HepG2 (cell line): ENCODE data around the gene LDLRAD4. TPM values are rescaled to one million over a fixed set of nuclear protein-coding genes. Genes with fewer than 3 reads are reported as not detected.

Experiments used
- ATF7 ChIP-seq, 2 experiments: fragments of 450-650 bp in 1 of 2; sonication (generic) in 1 of 2; formaldehyde crosslinking in 1 of 2; IDR thresholded peaks; 2 replicates each; pipeline versions ENCODE4 v1.4.0 to v1.6.1; 2016 to 2020; ENCODE audit warnings: antibody characterized with exemption in 1 of 2, mild to moderate bottlenecking in 1 of 2, missing genetic modification reagents in 1 of 2
- CHD2 ChIP-seq: IDR thresholded peaks from 2 replicates; pipeline ENCODE4 v1.6.1; 2011; ENCODE audit warnings: low read depth, low read length, improper control_type of control experiment
- CSRNP2 ChIP-seq: sonication (generic); formaldehyde crosslinking; conservative IDR thresholded peaks from 2 replicates; pipeline ENCODE4 v1.8.0; 2022; ENCODE audit warnings: low read depth, missing genetic modification reagents
- GABPA ChIP-seq, 2 experiments: IDR thresholded peaks; 2 replicates each; pipeline ENCODE4 v1.6.1; 2011 to 2016; ENCODE audit warnings: low read depth in 2 of 2, low read length in 1 of 2, missing biosample characterization in 1 of 2, missing genetic modification characterization in 1 of 2
- JARID2 ChIP-seq: sonication (generic); formaldehyde crosslinking; IDR thresholded peaks from 2 replicates; pipeline ENCODE4 v1.8.1; 2023; ENCODE audit warnings: missing genetic modification reagents, inconsistent platforms; ENCODE audit not compliant: insufficient replicate concordance
- KDM2A ChIP-seq: sonication (generic); formaldehyde crosslinking; IDR thresholded peaks from 2 replicates; pipeline ENCODE4 v1.4.0; 2020; ENCODE audit warnings: low read depth, missing genetic modification reagents, borderline replicate concordance
- MED1 ChIP-seq: sonication (generic); formaldehyde crosslinking; IDR thresholded peaks from 2 replicates; pipeline ENCODE4 v1.4.0; 2020; ENCODE audit warnings: missing genetic modification reagents
- SMARCE1 ChIP-seq: fragments of 450-650 bp; IDR thresholded peaks from 2 replicates; pipeline ENCODE4 v1.6.1; 2017; ENCODE audit warnings: borderline replicate concordance
- TEAD2 ChIP-seq: sonication (generic); formaldehyde crosslinking; IDR thresholded peaks from 2 replicates; pipeline ENCODE4 v1.9.0; 2021; ENCODE audit warnings: missing genetic modification reagents
- TEAD3 ChIP-seq: optimal IDR thresholded peaks from 2 replicates; pipeline ENCODE3; 2016; ENCODE audit warnings: borderline replicate concordance
- ZBTB33 ChIP-seq: sonication (generic); formaldehyde crosslinking; IDR thresholded peaks from 2 replicates; pipeline ENCODE4 v1.4.0; 2020; ENCODE audit warnings: missing genetic modification reagents
- ZBTB38 ChIP-seq: sonication (generic); formaldehyde crosslinking; IDR thresholded peaks from 2 replicates; pipeline ENCODE4 v1.5.1; 2020; ENCODE audit warnings: mild to moderate bottlenecking, missing genetic modification reagents
- ZBTB7B ChIP-seq: sonication (generic); formaldehyde crosslinking; IDR thresholded peaks from 2 replicates; pipeline ENCODE4 v1.4.0; 2020; ENCODE audit warnings: missing genetic modification reagents
- ZFP36L2 ChIP-seq: sonication (generic); formaldehyde crosslinking; IDR thresholded peaks from 2 replicates; pipeline ENCODE4 v1.4.0; 2020; ENCODE audit warnings: missing genetic modification reagents
- ZNF329 ChIP-seq: sonication (generic); formaldehyde crosslinking; IDR thresholded peaks from 2 replicates; pipeline ENCODE4 v1.9.0; 2021; ENCODE audit warnings: low read depth, mild to moderate bottlenecking, missing genetic modification reagents
- ZNF563 ChIP-seq: sonication (generic); formaldehyde crosslinking; IDR thresholded peaks from 2 replicates; pipeline ENCODE4 v1.8.0; 2022; ENCODE audit warnings: mild to moderate bottlenecking, moderate library complexity, missing genetic modification reagents
- ZNF724P ChIP-seq: sonication (generic); formaldehyde crosslinking; IDR thresholded peaks from 2 replicates; pipeline ENCODE4 v1.8.0; 2022; ENCODE audit warnings: missing genetic modification reagents, borderline replicate concordance
- polyA plus RNA-seq, 8 experiments: library from polyadenylated mRNA; depleted of rRNA in 3 of 8; stranded (reverse) in 7 of 8; unstranded in 1 of 8; fragments of >200 nt; fragmentation: Illumina TruSeq in 4 of 8; extraction: Trizol in 4 of 8; gene quantifications; 2 replicates each; pipeline versions ENCODE4 v1.2.1 to v1.2.3, GENCODE V29; 2011 to 2016; ENCODE audit warnings: low read depth in 4 of 8, missing spikeins in 1 of 8, mixed read lengths in 1 of 8; ENCODE audit not compliant: insufficient read depth in 1 of 8
- total RNA-seq, 5 experiments: library from RNA; depleted of rRNA; stranded (reverse); fragments of >200 nt; fragmentation: Illumina TruSeq; extraction: Trizol; gene quantifications; 2 replicates each; pipeline ENCODE4 v1.2.3, GENCODE V29; 2016; ENCODE audit warnings: low read depth in 1 of 5
- TF ChIP-seq, protein P1 (sequence below): sonication (generic); formaldehyde crosslinking; IDR thresholded peaks from 2 replicates; pipeline ENCODE4 v1.9.0; 2021; ENCODE audit warnings: mild to moderate bottlenecking, missing genetic modification reagents
- TF ChIP-seq, protein P2 (sequence below): sonication (generic); formaldehyde crosslinking; IDR thresholded peaks from 2 replicates; pipeline ENCODE4 v1.8.1; 2023; ENCODE audit warnings: mild to moderate bottlenecking, missing genetic modification reagents

Gene LDLRAD4
- total and polyA plus RNA-seq, 2 of the 13 experiments (the other 11 are each of a cell fraction or from before 2014, with no cell fraction given), result 13.6 to 20.9 TPM

- peak; percentile 63; the same call in 1 of the 2 replicates for TF ChIP-seq ZBTB38 (CRISPR knock-in tag)
- no peak for TF ChIP-seq ATF7 (IDR thresholded peaks at IDR 0.05)
- TF ChIP-seq ATF7 (CRISPR knock-in tag; IDR thresholded peaks at IDR 0.05), result no peak
- no peak for TF ChIP-seq KDM2A (CRISPR knock-in tag)
- TF ChIP-seq SMARCE1, result no peak
- no peak for TF ChIP-seq TEAD2
- no peak for TF ChIP-seq CHD2
- no peak for TF ChIP-seq CSRNP2 (CRISPR knock-in tag)
- peak; percentile 70 for TF ChIP-seq TEAD3
- TF ChIP-seq ZBTB33 (CRISPR knock-in tag), result peak; percentile 95
- TF ChIP-seq MED1, result no peak
- TF ChIP-seq GABPA (IDR thresholded peaks at IDR 0.05; ENCODE audit: low read depth, low read length), result no peak; the same call in 1 of the 2 replicates
- no peak for TF ChIP-seq GABPA (CRISPR knock-in tag; IDR thresholded peaks at IDR 0.05; ENCODE audit: low read depth)
- TF ChIP-seq ZNF563 (CRISPR knock-in tag), result no peak
- TF ChIP-seq, protein P1, sequence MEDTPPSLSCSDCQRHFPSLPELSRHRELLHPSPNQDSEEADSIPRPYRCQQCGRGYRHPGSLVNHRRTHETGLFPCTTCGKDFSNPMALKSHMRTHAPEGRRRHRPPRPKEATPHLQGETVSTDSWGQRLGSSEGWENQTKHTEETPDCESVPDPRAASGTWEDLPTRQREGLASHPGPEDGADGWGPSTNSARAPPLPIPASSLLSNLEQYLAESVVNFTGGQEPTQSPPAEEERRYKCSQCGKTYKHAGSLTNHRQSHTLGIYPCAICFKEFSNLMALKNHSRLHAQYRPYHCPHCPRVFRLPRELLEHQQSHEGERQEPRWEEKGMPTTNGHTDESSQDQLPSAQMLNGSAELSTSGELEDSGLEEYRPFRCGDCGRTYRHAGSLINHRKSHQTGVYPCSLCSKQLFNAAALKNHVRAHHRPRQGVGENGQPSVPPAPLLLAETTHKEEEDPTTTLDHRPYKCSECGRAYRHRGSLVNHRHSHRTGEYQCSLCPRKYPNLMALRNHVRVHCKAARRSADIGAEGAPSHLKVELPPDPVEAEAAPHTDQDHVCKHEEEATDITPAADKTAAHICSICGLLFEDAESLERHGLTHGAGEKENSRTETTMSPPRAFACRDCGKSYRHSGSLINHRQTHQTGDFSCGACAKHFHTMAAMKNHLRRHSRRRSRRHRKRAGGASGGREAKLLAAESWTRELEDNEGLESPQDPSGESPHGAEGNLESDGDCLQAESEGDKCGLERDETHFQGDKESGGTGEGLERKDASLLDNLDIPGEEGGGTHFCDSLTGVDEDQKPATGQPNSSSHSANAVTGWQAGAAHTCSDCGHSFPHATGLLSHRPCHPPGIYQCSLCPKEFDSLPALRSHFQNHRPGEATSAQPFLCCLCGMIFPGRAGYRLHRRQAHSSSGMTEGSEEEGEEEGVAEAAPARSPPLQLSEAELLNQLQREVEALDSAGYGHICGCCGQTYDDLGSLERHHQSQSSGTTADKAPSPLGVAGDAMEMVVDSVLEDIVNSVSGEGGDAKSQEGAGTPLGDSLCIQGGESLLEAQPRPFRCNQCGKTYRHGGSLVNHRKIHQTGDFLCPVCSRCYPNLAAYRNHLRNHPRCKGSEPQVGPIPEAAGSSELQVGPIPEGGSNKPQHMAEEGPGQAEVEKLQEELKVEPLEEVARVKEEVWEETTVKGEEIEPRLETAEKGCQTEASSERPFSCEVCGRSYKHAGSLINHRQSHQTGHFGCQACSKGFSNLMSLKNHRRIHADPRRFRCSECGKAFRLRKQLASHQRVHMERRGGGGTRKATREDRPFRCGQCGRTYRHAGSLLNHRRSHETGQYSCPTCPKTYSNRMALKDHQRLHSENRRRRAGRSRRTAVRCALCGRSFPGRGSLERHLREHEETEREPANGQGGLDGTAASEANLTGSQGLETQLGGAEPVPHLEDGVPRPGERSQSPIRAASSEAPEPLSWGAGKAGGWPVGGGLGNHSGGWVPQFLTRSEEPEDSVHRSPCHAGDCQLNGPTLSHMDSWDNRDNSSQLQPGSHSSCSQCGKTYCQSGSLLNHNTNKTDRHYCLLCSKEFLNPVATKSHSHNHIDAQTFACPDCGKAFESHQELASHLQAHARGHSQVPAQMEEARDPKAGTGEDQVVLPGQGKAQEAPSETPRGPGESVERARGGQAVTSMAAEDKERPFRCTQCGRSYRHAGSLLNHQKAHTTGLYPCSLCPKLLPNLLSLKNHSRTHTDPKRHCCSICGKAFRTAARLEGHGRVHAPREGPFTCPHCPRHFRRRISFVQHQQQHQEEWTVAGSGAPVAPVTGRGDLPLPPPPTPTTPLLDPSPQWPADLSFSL (CRISPR knock-in tag), result no peak
- TF ChIP-seq ZNF724P (CRISPR knock-in tag), result no peak
- TF ChIP-seq ZFP36L2 (CRISPR knock-in tag), result no peak
- no peak for TF ChIP-seq ZBTB7B
- TF ChIP-seq JARID2 (CRISPR knock-in tag), result no peak
- TF ChIP-seq ZNF329 (CRISPR knock-in tag), result no peak
- TF ChIP-seq, protein P2, sequence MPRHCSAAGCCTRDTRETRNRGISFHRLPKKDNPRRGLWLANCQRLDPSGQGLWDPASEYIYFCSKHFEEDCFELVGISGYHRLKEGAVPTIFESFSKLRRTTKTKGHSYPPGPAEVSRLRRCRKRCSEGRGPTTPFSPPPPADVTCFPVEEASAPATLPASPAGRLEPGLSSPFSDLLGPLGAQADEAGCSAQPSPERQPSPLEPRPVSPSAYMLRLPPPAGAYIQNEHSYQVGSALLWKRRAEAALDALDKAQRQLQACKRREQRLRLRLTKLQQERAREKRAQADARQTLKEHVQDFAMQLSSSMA (CRISPR knock-in tag), result no peak
These were observed 252.8 kb downstream of the LDLRAD4 start (continued) for GRCh38 chr18:13471198-13471845.
